Stromal cell of bone marrow (primary cell): ENCODE results near the gene SLC36A2.
"Not testable (repeated sequence)": the region's sequence is repeated elsewhere in the genome, so short reads cannot be mapped to it uniquely, and the experiment has no call there.

Source experiments
- DNase-seq: peaks from one replicate; pipeline ENCODE4 v3.0.0-alpha.2; 2012; ENCODE audit warnings: low read depth

The SLC36A2 gene

DNA sequence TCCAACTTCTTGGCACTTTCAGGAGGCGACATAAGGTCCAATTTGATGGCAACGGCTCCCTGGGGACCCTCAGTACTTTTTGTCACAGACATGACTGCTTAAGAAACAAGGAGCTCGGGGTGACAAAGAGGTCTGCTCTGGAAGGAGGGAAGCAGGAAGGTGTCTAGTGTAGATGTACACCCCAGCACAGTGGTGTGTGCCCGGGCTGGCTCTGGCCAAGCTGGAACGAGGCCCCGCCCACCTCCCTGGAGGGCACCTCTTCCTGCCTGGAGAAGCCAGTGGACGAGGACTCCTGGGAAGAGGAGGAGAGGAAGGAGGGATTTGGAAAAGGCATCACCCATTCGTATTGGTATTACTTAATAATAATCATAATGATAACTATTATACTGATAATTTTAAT lies at the start of gene SLC36A2:
Gene SLC36A2, minus strand, starts transcription at position 191 of the 400 bp plus-strand sequence. Its CDS starts 99 bp downstream, at position 92.
- no peak for DNase-seq

DNA sequence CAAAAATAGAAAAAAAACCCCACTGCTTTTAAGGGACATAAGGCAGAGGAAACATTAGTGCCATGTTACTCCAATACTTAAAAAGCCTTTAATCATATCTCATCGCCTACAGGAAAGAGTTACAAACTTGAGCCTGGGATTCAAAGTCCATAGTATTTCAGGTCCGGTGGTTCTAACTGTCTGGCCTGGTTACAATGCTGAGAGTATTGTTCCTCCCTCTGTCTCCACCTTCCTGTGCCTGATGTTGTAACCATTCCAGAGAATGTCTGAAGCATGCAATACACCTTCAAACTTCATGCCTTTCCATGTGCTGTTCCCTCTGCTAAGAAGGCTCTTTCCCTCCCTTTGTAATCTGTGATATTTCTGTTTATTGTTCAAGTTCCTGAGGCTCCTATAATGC lies 41.6 kb upstream of the SLC36A2 start:
- DNase-seq = no peak

DNA sequence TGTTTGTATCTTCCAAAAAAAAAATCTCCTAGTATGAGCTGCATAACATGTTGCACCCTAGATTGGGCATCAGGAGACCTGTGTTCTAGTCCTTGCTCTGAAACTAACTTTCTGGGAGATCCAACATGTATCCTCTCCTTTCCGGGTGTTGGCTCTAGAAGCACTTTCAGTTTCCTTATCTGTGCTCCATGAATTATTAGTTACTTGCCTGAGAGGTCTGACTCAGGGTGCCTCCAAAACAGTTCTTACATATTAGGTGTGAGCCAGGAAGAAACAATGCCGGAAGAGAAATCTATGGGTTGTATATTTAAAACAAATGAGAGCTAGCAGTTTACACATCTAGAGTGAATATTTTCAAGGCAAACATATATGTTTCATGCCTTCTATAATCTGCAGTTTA lies 36.7 kb upstream of the SLC36A2 start:
- DNase-seq = no peak

DNA sequence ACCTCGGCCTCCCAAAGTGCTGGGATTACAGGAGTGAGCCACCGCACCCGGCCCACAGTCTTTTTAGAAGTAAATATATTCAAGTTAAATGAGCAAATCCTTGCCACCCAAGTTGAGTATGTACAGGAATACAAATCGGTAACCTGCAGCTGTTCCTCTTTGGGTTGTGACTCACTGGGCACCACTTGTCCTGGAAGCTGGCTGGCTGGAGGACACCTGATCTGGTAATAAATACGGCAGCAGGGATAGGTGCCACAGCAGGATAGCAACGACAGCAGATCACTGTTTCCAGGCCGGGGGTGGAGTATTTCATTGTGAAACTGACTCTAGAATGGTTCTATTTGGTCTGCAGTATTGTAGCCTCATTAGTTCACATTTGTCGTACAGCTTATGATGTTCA lies 35.7 kb upstream of the SLC36A2 start:
- no peak for DNase-seq

DNA sequence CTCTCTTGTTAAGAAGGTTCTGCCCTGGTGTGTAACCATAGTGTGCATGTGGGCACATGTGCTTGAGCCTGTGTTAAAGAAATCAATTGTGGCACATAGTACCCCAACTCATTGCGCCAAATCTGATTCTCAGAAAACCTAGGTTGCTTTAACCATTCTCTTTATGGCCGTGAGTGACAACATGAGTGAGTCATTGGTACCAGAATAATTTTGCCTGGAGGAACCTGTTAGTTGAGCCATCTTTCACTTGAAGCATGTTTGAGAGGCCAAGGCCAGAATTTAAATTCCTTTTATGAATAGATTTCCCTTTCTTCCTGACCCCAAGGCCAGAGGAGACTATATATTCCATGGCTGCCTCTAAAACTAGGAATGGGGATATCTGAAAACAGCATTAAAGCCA lies 35.2 kb upstream of the SLC36A2 start:
- no peak for DNase-seq

DNA sequence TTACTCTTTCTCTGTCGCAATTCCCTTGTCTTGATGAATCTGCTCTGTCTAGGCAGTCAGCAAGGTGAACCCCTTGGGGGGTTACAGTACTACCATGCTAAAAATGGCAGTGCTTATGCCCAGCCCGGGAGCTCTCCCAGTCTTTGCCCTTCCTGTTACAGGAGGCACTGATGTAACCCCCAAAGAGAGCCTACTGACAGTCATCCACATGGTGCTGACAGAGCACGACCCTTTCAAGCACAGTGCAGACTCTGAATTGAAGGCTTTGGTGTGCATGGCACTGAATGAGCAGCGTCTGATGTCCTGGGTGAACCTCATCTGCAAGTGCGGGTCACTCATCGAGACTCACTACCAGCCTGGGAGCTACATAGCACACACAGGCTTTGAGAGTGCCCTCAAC lies 34.5 kb upstream of the SLC36A2 start:
- DNase-seq = no peak

DNA sequence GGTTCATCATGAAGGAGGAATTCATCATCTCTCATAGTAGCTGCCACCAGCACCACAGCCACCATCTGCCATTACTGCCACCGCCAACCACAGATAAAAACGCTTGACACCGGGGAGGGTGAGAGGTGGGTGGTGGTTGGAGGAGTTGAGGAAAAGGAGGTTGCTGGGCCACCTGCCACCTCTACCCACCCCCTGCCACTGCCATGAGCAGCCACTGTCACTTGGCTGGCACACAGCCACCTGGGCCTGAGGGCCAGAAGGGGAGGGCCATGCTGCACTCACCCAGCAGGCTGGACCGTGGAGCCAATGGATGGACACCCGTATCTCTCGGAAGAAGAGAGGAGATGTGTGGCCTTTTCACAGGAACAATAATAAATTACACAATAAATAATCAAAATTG lies 31.3 kb upstream of the SLC36A2 start:
- no peak for DNase-seq

DNA sequence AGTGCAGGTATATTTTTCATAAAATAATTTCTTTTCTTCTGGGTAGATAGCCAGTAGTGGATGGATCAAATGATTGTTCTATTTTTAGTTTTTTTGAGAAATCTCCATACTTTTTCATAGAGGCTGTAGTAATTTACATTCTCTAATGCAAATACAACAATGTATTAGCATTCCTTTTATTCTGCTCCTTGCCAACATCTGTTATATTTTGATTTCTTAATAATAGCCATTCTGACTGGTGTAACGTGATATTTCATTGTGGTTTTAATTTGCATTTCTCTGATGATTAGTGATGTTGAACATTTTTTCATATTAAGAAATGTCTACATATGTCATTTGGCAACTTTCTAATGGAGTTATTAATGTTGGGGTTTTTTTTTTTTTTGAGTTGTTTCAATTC lies 27.2 kb upstream of the SLC36A2 start:
- DNase-seq = no peak

DNA sequence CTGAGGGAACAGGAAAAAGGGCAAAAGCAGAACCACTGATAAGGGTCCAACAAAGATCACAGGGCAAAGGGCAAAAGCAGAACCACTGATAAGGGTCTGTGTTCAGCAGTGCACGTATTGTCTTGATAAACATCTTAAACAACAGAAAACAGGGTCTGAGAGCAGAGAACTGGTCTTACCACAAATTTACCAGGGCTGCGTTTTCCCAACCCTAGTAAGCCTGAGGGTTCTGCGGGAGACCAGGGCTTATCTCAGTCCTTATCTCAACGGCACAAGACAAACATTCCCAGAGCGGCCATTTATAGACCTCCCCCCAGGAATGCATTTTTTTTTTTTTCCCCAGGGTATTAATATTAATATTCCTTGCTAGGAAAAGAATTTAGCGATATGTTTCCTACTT lies 19.7 kb upstream of the SLC36A2 start:
- DNase-seq = not testable (repeated sequence)

DNA sequence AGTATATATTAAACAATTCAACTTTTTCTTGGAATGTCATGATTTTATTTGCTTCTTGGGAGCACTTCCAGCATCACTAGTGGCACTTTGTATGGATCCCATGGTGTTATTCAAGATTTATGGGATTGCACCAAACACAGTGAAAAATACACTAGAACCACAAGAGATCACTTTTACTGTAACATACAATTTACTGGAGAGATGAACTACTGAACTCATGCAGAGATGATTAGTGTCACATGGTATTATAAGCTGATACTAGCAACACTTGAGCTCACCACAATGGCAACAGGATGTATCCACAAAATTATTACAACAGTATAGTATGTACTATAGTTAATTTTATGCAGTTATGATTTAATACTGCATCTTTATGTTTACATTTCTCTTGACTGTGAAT lies 16.3 kb upstream of the SLC36A2 start:
- DNase-seq = no peak

DNA sequence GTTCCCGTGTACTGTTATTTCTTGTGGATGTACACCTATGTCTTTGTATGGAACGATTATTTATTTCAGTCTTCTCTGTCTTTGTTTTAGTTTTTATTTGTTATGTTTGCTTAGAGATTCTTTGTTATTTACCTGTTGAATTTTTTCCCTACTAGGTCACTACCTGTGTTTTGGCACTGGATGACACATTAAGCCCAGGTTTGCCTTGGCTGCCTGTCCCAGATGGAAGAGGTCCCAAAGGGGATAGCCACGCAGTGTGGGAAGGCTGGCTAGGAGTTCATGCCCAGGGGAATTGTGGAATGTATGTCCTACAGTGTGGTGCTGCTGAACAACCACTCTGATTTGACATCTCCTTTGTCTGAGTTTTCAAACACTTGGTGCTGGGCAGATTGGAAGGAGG lies 15.6 kb upstream of the SLC36A2 start:
- no peak for DNase-seq

DNA sequence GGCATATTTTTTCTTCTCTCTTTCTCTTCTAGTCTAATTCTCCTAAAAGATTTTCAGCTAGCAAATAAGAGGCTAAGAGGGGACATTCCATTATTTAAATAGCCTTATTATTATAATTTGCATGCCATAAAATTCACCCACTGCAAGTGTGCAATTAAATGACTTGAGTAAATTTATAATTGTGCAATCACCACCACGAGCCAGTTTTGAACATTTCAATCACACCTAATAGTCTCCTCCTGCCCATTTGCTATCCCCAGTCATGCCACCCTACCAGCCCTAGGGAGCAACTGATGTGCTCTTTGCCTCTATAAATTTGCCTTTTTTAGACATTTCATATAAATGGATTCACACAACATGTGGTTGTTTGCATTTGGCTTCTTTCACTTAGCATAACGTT lies 12.0 kb upstream of the SLC36A2 start:
- no peak for DNase-seq

DNA sequence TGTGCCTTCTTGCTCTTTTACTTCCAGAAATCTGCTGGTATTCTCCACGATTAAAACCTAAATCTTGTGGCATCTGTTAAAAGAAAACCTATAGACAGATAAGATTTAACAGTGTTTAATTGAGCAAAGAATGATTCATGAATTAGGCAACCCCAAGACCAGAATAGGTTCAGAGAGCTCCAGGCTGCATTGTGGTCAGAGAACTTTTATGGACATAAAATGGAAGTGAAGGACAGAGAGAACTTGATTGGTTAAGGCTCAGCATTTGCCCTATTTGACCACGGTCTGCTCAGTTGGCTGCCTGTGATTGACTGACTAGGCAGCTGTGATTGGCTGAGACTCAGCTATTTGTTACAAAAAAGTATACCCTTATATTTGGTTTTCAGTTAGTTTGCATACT lies 10.4 kb upstream of the SLC36A2 start:
- no peak for DNase-seq

DNA sequence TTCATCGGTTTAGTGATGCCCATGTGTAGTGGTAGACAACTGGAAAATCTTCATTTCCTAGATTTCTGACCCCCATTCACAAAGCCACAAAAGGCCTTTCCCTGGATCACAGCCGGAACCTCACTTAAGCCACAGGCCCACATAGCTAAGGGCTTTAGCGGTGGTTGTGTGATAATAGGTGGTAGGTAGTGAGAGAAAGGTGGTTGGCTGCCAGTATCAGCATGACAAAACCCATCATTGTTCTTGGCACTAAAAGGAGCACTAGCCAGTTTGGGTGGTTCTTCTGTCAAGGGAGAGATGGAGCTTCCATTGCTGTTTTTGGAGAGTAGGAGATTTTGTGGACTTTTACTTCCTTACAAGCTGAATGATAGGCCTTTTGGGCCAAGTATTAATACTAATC lies 9.7 kb upstream of the SLC36A2 start:
- DNase-seq = no peak

DNA sequence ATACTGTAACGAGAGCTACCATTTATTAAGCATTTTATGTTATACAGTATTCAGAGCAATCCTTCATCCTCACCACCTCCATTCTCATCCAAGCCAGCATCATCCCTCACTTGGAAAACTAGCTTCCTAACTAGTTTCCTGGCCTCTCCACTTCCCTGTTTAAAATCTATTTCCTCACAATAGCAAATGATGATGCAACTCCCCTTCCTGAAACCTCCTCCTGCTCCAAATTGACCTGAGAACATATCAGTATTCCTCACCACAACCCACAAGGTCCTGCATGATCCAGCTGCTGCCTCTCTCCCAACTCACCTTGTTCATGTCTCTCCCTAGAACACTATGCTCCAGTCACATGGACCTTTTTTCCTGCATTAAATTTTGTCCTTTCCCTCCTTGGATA lies 4.3 kb upstream of the SLC36A2 start:
- no peak for DNase-seq

DNA sequence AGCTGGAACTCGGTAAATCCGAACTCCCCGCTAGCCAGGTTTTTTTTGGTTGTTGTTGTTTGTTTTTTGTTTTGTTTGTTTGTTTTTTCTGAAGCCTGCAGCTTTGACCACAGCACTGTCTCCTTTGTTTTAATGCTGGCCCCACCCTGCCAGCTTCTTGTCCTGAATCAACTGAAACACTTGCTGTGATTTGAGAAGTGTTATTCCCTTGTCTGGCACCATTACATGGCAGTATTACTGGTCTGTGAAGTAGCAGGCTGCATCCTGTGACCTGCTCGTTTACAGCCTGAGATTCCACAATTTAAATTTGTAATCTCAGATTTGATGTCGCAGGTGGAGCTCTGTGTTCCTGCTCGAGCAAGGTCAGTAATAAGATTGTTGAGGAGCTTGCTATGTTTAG lies 1.4 kb upstream of the SLC36A2 start:
- DNase-seq = no peak

DNA sequence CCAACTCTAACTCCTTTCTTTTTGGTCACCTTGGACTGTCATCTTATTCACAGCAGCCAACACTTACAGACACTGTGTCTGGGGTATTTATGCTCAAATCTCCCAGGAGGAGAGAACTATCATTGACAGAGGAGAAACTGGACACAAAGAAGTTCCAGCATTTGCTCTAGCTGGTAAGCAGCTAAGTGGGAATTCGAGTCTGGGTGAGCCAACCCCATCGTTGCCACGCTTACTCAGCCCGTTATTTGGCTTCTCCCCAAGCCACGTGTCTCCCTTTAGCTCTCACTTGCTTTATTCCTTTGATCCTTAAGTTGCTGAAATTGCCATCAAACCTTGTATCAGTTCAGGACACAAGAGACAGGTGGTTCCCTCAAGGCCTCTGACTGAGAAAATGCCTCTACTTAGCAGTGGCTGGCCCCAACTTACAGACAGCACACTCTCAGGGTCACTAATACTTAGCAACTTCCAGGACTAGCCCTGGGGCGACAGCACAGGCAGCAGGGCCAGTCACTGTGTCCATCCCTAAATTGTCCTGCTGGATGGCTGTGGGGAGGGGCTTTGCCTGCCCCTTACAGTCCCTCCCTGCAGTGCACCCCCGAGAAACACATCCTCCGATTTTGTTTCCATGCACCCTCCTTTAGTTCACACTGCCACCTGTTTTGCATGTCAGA lies 1.4 kb downstream of the SLC36A2 start:
- peak; percentile 29 for DNase-seq

DNA sequence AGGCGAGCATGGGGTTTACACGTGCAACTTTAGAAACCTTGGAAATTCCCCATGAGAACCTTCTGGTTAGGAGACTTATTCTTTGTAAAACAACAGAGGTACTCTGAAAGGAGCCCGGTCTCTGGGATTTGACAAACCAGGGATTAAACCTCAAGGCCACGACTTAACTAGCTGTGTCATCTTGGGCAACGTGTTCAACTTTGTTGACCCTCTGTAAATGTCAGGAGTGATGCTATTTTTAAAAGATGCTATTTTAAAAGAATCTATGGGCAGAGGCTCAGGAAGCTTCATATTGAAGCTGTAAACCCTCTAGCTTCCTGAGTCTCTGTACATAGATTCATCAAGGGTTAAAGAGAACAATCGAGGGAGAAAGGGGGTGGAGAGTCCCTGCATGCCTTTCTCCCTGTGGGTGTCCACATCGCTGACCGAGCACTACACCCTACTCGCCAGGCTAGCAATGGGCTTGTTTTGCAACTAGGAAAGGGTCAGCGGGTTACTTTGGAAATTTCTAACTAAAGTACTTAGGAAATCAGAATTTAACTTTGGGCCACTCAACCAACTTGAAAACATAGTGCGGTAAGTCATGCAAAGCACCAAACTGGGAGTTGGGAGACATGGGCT lies 2.1 kb downstream of the SLC36A2 start:
- no peak for DNase-seq

DNA sequence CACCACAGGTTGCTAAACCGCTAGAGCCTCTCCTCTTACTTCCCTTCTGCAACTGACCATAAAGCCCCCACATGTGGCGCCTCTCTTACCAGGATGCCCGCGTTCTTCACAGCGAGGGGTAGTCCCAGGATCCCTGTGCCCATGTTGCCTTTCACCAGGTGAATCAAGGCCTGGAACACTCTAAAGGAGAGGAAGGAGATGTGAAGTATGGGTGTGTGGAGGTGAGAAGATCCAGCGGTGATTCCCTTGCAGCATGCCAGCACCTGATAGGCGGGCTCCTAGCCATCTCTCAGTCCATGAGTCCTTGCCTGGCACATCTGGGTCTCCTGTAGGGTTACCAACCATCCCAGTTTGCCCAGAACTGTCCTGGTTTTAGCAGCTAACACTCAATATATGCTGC lies 3.3 kb downstream of the SLC36A2 start:
- no peak for DNase-seq

DNA sequence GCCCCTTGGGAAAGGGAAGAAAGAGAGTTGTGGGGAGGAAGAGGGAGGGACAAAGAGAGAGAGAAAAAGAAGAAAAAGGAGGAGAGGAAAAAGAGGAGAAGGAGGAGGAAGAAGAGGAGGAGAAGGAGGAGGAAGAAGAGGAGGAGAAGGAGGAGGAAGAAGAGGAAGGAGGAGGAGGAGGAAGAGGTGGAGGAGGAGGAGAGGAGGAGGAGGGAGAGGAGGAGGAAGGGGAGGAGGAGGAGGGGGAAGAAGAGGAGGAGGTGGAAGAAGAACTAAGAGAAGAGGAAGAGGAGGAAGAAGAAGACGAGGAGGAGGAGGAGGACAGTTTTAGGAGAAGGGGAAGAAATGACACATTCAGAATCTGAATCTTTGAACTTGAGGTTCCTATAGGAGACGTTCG lies 7.4 kb downstream of the SLC36A2 start:
- DNase-seq = no peak

DNA sequence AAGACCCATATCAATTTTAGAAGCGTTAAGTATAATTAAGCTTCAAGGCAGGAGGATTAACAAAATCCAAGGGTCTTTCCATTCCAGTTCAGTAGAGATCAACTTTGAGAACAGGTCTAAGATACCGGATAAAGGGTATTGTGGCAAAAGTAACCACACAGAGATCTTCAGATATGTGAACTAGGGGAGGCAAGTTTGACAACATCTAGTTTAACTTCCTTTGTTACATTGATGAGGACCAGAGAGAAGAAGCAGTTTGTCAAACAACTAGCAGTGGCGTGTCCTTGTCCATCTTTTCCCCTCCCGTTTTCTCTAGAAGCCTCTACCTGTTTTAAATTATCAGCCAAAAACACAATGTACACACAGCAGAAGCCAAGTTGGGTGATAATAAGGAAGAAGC lies 8.6 kb downstream of the SLC36A2 start:
- DNase-seq = no peak

DNA sequence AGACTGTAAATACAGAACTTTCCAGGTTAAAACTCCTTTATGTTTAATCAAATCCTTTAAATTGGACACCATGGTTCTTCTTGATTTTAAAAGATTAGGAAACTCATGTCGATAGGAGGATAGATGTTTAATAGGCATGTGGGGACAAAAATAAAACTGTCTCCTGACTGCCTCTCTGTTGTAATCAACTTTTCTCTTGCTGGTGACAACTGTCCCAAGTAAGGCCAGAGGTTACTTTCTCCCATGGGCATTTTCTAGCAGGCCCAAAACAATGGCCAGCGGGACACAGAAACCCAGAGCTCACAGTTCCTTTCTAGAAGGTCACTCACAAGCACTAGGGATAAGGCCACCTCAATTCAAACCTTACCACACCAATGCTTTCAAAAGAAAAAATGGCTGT lies 14.5 kb downstream of the SLC36A2 start:
- no peak for DNase-seq

DNA sequence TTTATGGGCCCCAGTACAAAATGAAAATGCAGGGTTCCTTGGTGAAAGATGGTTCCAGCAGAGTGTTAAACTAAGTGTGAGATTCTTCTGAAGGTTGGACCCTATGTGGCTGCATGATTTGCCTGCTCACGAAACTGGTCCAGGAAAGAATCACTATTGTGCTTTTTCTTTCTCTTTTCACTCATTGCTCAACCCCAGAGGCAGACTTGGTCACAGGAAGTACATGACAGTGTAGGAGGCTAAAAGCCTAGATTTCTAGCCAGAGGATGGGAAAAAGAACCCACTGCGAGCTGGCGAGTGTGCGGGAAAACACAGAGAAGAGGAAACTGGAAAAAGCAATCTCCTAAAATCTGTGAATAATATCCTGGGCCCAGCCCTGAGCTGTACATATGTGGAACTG lies 18.6 kb downstream of the SLC36A2 start:
- no peak for DNase-seq

DNA sequence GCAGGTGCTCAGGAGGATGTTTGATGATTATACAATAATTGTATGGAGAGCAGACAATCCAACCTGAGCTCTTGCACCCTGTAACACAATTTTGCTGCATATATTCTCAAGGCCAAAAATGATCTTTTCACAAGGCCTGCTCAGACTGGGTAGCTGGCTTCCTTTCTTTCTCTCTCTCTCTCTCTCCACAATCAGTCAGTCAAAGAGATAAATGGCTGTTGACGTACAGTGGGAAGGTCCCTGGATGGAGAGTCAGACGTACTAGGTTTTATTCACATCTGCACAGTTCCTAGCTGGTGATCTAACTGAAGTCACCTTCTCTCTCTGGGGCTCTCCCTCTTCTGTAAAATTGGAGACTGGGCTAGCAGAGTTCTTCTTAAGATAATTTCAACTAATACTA lies 19.8 kb downstream of the SLC36A2 start:
- DNase-seq = no peak
